Upper lobe of right lung (tissue), 1 donor: ENCODE data around the gene ZCCHC8. TPM values are rescaled to one million over a fixed set of nuclear protein-coding genes. Genes with fewer than 3 reads are reported as not detected.

Experiments used
- ATAC-seq: fragments of 200-7000 bp; cut with Tn5 transposase; one replicate; pipeline ENCODE4 v1.9.1; 2020; ENCODE audit warnings: mild to moderate bottlenecking, moderate library complexity
- DNase-seq: peaks from one replicate; pipeline ENCODE4 v3.0.0-alpha.2; 2020
- H3K27ac ChIP-seq: fragments of 200-600 bp; one replicate; pipeline ENCODE4 v1.8.0; 2022
- H3K27me3 ChIP-seq: fragments of 200-600 bp; one replicate; pipeline ENCODE4 v1.8.0; 2022; ENCODE audit warnings: mild to moderate bottlenecking
- H3K36me3 ChIP-seq: fragments of 200-600 bp; one replicate; pipeline ENCODE4 v1.8.0; 2022
- H3K4me1 ChIP-seq: fragments of 200-600 bp; one replicate; pipeline ENCODE4 v1.8.0; 2022
- H3K4me3 ChIP-seq: fragments of 200-600 bp; one replicate; pipeline ENCODE4 v1.8.0; 2022; ENCODE audit warnings: mild to moderate bottlenecking
- H3K9me3 ChIP-seq: fragments of 200-600 bp; one replicate; pipeline ENCODE4 v1.8.0; 2022
- CTCF ChIP-seq: fragments of 200-600 bp; IDR thresholded peaks from one replicate; pipeline ENCODE4 v1.8.0; 2022; ENCODE audit warnings: antibody characterized with exemption
- intact Hi-C: fragments of 100-400 bp; cut with DNase I; formaldehyde crosslinking; loops from one replicate; pipeline ENCODE4 v1.11.0; 2022
- total RNA-seq: library from RNA; stranded (reverse); fragmentation: NEBNext Ultra II Directional; extraction: Animal tissue kit (Norgen Biotek cat#: 25700); gene quantifications from one replicate; pipeline ENCODE4 v1.2.1, GENCODE V29; 2021
- donor health status: DM: no; HTN: yes; CAD: no; lungs with severe emphysema.

The ZCCHC8 gene
- total RNA-seq, 1 donor from 2014 or later: 21.2 TPM

- Histone ChIP-seq H3K27me3 (no peaks in the 10 kb centered on the region), H3K27ac (no peak overlapping the region), H3K4me1 (no peaks in the 10 kb centered on the region), H3K9me3 (no peaks in the 10 kb centered on the region), H3K36me3 (peaks cover 4% of the 10 kb centered on the region), H3K4me3 (no peak overlapping the region)
- ATAC-seq: no peak
- intact Hi-C loops: no loop called here
- no peak for DNase-seq
- TF ChIP-seq CTCF: no peak
Observed at GRCh38 chr12:122537021-122537420, 36.3 kb upstream of the ZCCHC8 start.

GRCh38 chr12:122533856-122534255 lies 33.1 kb upstream of the ZCCHC8 start:
- no peak overlapping the region for H3K27ac ChIP-seq
- no peak for TF ChIP-seq CTCF
- no peak overlapping the region for H3K4me3 ChIP-seq
- peaks cover 4% of the 10 kb centered on the region for H3K36me3 ChIP-seq
- no peaks in the 10 kb centered on the region for H3K27me3 ChIP-seq
- intact Hi-C loops: no loop called here
- no peak for DNase-seq
- ATAC-seq: no peak
- no peaks in the 10 kb centered on the region for H3K9me3 ChIP-seq
- H3K4me1 ChIP-seq: no peaks in the 10 kb centered on the region

GRCh38 chr12:122528992-122529391 lies 28.3 kb upstream of the ZCCHC8 start:
- Histone ChIP-seq H3K4me1 (peaks cover 16% of the 10 kb centered on the region), H3K9me3 (no peaks in the 10 kb centered on the region), H3K27me3 (no peaks in the 10 kb centered on the region), H3K4me3 (no peak overlapping the region), H3K36me3 (peaks cover 11% of the 10 kb centered on the region), H3K27ac (no peak overlapping the region)
- TF ChIP-seq CTCF: no peak
- DNase-seq: no peak
- ATAC-seq: no peak
- intact Hi-C loops: no loop called here

- Histone ChIP-seq H3K36me3 (peaks cover 12% of the 10 kb centered on the region), H3K4me3 (no peak overlapping the region), H3K27ac (no peak overlapping the region), H3K27me3 (no peaks in the 10 kb centered on the region), H3K9me3 (no peaks in the 10 kb centered on the region), H3K4me1 (peaks cover 20% of the 10 kb centered on the region)
- DNase-seq (no peak), ATAC-seq (no peak)
- TF ChIP-seq CTCF: no peak
- intact Hi-C loops: no loop called here
Observed at GRCh38 chr12:122528582-122528981, 27.9 kb upstream of the ZCCHC8 start.

GRCh38 chr12:122527478-122527944 lies 26.8 kb upstream of the ZCCHC8 start:
- Histone ChIP-seq H3K27ac (peak overlapping the region; percentile 31), H3K36me3 (peaks cover 17% of the 10 kb centered on the region), H3K4me3 (peak overlapping the region; percentile 79), H3K4me1 (peaks cover 31% of the 10 kb centered on the region), H3K9me3 (no peaks in the 10 kb centered on the region), H3K27me3 (no peaks in the 10 kb centered on the region)
- no peak for TF ChIP-seq CTCF
- no peak for DNase-seq
- intact Hi-C loops: no loop called here
- no peak for ATAC-seq
